Lung (tissue), 12 donors: Measurements from ENCODE around the gene TUBA8. TPM values are rescaled to one million over a fixed set of nuclear protein-coding genes. Genes with fewer than 3 reads are reported as not detected.
"Not testable (repeated sequence)": the region's sequence is repeated elsewhere in the genome, so short reads cannot be mapped to it uniquely, and the experiment has no call there.

Source experiments
- ATAC-seq: fragments of 200-7000 bp; cut with Tn5 transposase; one replicate; pipeline ENCODE4 v1.9.1; 2020; ENCODE audit warnings: moderate number of reproducible peaks; ENCODE audit not compliant: insufficient read depth, low FRiP score
- DNase-seq, 3 donors: peaks; one replicate each; pipeline ENCODE4 v3.0.0-alpha.2; 2013 to 2017
- H3K27ac ChIP-seq, 2 donors: one replicate each; pipeline ENCODE4 v1.5.1; 2013; ENCODE audit warnings: mild to moderate bottlenecking in 2 of 2, moderate library complexity in 2 of 2, control low read depth in 1 of 2, inconsistent platforms in 1 of 2, low read depth in 1 of 2, low read length in 1 of 2
- H3K27me3 ChIP-seq, 3 donors: one replicate each; pipeline ENCODE4 v1.5.1; 2013; ENCODE audit warnings: low read length in 2 of 3; ENCODE audit not compliant: control insufficient read depth in 3 of 3, insufficient read depth in 3 of 3
- H3K36me3 ChIP-seq, 4 donors: one replicate each; pipeline ENCODE4 v1.5.1; 2013; ENCODE audit warnings: low read length in 4 of 4, mild to moderate bottlenecking in 1 of 4, moderate library complexity in 1 of 4; ENCODE audit not compliant: control insufficient read depth in 4 of 4, insufficient read depth in 4 of 4
- H3K4me1 ChIP-seq, 5 donors: one replicate each; pipeline ENCODE4 v1.5.1; 2013; ENCODE audit warnings: low read length in 5 of 5, mild to moderate bottlenecking in 2 of 5, moderate library complexity in 1 of 5; ENCODE audit not compliant: control insufficient read depth in 5 of 5, insufficient read depth in 5 of 5
- H3K4me3 ChIP-seq: one replicate; pipeline ENCODE4 v1.5.1; 2013; ENCODE audit warnings: mild to moderate bottlenecking, control low read depth, moderate library complexity
- H3K9ac ChIP-seq, 2 donors: one replicate each; pipeline ENCODE4 v1.5.1; 2013; ENCODE audit warnings: low read length in 2 of 2, control low read depth in 1 of 2; ENCODE audit not compliant: insufficient read depth in 1 of 2
- H3K9me3 ChIP-seq, 4 donors: one replicate each; pipeline ENCODE4 v1.5.1; 2013; ENCODE audit warnings: low read length in 3 of 4, mild to moderate bottlenecking in 1 of 4, moderate library complexity in 1 of 4; ENCODE audit not compliant: control insufficient read depth in 4 of 4, insufficient read depth in 3 of 4
- CTCF ChIP-seq: IDR thresholded peaks from 2 replicates; pipeline ENCODE4 v1.5.1; 2012; ENCODE audit warnings: mild to moderate bottlenecking; ENCODE audit errors: control extremely low read depth, extremely low read depth
- WGBS, 2 donors: extraction: QIAGEN DNeasy Blood & Tissue Kit; methylation state at CpG; one replicate each; pipeline ENCODE4 v1.1.7; 2013; 5-methylcytosine and 5-hydroxymethylcytosine counted together
- polyA plus RNA-seq, 2 donors: library from polyadenylated mRNA; stranded (reverse); fragments of 200-250 nt; gene quantifications; one replicate each; pipeline ENCODE4 v1.2.1, GENCODE V29; 2013
- total RNA-seq, 2 donors: library from RNA; depleted of rRNA in 1 of 2; stranded (reverse); fragments of >200 nt in 1 of 2; gene quantifications; one replicate each; pipeline ENCODE4 v1.2.1, GENCODE V29; 2014 to 2021
- donor health status: control.
- donor health status: control.
- donor health status: Bipolar disorder and iron deficiency.
- donor health status: healthy.
- donor health status: DM: yes; HTN: yes; CAD: no.

Gene TUBA8
- total and polyA plus RNA-seq, 4 donors: 0.17 to 2.1 (median 1.5) TPM

DNA sequence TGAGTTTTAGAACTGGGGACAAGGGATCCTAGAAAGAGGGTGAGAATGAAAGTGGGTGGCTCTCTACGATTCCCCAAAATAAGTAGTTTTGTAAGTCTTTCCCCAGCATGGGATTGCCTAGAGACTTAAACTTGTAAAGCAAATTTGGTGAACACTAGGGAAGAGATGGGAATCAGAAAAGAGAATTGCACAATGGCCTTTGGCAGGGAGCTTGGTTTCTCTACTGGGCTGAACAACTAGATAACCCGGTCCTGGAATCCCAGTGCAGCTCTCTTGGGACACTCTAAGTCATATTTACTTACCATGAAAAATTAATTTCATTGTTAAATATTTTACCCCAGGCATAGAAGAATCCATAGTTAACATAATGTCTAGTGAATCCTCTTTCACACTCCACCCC is 22.8 kb downstream of the TUBA8 start:
- Histone ChIP-seq H3K4me1 (no peaks in the 10 kb centered on the region), H3K27ac (no peak overlapping the region), H3K9ac (no peak overlapping the region), H3K36me3 (peaks cover 0 to 4% (median 0%) of the 10 kb centered on the region in 4 donors), H3K9me3 (no peaks in the 10 kb centered on the region), H3K4me3 (no peak overlapping the region), H3K27me3 (no peaks in the 10 kb centered on the region)
- DNase-seq (peak in 1 of 3 donors; percentile 68), ATAC-seq (peak; percentile 27)
- TF ChIP-seq CTCF: no peak
- 62 to 86% methylated on average over 2 of the region's 2 CpGs for WGBS, 2 donors

DNA sequence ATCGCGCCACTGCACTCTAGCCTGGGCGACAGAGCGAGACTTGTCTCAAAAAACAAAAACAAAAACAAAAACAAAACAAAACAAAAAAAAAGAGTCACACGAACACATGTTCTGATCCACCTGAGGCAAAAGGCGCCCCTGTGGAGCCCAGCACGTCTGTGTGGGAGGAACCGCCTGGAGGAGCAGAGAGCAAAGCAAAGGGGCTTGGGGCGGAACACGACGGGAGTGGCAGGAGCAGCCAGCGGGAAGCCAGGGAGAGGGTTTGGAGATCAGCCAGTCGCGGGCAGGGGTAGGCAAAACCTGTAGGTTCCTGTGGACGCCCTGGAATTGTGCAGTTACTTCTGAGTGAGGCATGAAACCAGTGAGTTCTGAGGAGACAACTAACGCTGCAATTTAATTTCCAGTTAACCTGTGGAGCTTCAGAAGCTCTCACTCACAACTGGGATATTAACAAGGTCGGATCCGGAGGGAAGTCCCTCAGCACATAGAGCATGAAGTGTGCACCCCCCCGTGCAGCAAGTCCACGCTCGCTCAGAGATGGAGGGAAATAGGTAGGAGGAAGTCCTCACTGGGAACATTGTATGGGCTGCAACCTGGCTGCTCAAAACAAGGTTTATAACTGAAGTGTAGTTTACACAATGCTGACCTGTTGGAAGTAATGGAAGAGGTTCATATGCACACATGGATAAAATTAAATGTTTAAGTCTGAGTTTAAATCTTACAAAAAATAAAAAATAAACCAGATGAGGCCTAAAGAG is 26.1 kb downstream of the TUBA8 start:
- no peak for DNase-seq
- no peak overlapping the region for H3K9ac ChIP-seq
- no peak for TF ChIP-seq CTCF
- H3K36me3 ChIP-seq: peaks cover 0 to 4% (median 0%) of the 10 kb centered on the region in 4 donors
- 93 to 95% methylated on average over 21 of the region's 21 CpGs for WGBS, 2 donors
- no peaks in the 10 kb centered on the region for H3K4me1 ChIP-seq
- no peak overlapping the region for H3K4me3 ChIP-seq
- ATAC-seq: no peak
- no peaks in the 10 kb centered on the region for H3K9me3 ChIP-seq
- no peak overlapping the region for H3K27ac ChIP-seq
- no peaks in the 10 kb centered on the region for H3K27me3 ChIP-seq

- DNase-seq, H3K27me3 ChIP-seq, H3K4me3 ChIP-seq, H3K9ac ChIP-seq, H3K36me3 ChIP-seq, ATAC-seq, H3K9me3 ChIP-seq, H3K4me1 ChIP-seq, H3K27ac ChIP-seq: not testable (repeated sequence)
- 96% methylated on average over 6 of the region's 6 CpGs for WGBS, 2 donors
Measured at GRCh38 chr22:18141004-18141403, 30.4 kb downstream of the TUBA8 start.

- TF ChIP-seq CTCF: no peak
- peaks cover 0 to 11% (median 0%) of the 10 kb centered on the region in 5 donors for H3K4me1 ChIP-seq
- no peaks in the 10 kb centered on the region for H3K36me3 ChIP-seq
- no peak for DNase-seq
- no peak overlapping the region for H3K4me3 ChIP-seq
- no peak overlapping the region for H3K27ac ChIP-seq
- H3K27me3 ChIP-seq: no peaks in the 10 kb centered on the region
- H3K9me3 ChIP-seq: no peaks in the 10 kb centered on the region
- H3K9ac ChIP-seq: no peak overlapping the region
- ATAC-seq: no peak
Measured at GRCh38 chr22:18144105-18144504, 33.5 kb downstream of the TUBA8 start.
